ENCODE results near the gene CALCOCO2. TPM values are rescaled to one million over a fixed set of nuclear protein-coding genes. Genes with fewer than 3 reads are reported as not detected.
A peak's percentile ranks its signal among the peaks of the same experiment; 100 is the strongest.

The CALCOCO2 gene
- 100 to 1,000 TPM; 112 to 152 TPM for total RNA-seq

- Histone ChIP-seq H3K27ac (peak within 1 kb of the TSS; percentile 99 to 100), H3K9me3 (no peaks in the 10 kb centered on the region), H3K4me3 (peak within 1 kb of the TSS; percentile 97 to 99), H3K27me3 (no peaks in the 10 kb centered on the region), H3K36me3 (no peaks in the 10 kb centered on the region), H3K4me1 (peaks cover 0 to 46% of the 10 kb centered on the region in 2 donors)
- peak; percentile 97 for DNase-seq (ENCODE audit: low spot score)
- peak in 1 of 2 donors; percentile 11 for TF ChIP-seq CTCF (IDR thresholded peaks at IDR 0.05)
Observed at GRCh38 chr17:48830840-48831548, at the start of gene CALCOCO2. Gene CALCOCO2, plus strand, starts transcription at chr17:48831035. Its CDS starts 10,673 bp downstream, at chr17:48841708.

- no peak overlapping the region for H3K4me3 ChIP-seq
- H3K9me3 ChIP-seq: no peaks in the 10 kb centered on the region
- H3K36me3 ChIP-seq: no peaks in the 10 kb centered on the region
- no peaks in the 10 kb centered on the region for H3K27me3 ChIP-seq
- no peaks in the 10 kb centered on the region for H3K4me1 ChIP-seq
- TF ChIP-seq CTCF (IDR thresholded peaks at IDR 0.05): no peak
- DNase-seq (ENCODE audit: low spot score): no peak
- no peak overlapping the region for H3K27ac ChIP-seq
Observed at GRCh38 chr17:48787828-48788227, 43.0 kb upstream of the CALCOCO2 start.

- Histone ChIP-seq H3K9me3 (no peaks in the 10 kb centered on the region), H3K4me3 (no peak overlapping the region), H3K27ac (no peak overlapping the region), H3K27me3 (no peaks in the 10 kb centered on the region), H3K36me3 (no peaks in the 10 kb centered on the region), H3K4me1 (no peaks in the 10 kb centered on the region)
- no peak for TF ChIP-seq CTCF (IDR thresholded peaks at IDR 0.05)
- DNase-seq (ENCODE audit: low spot score): no peak
Observed at GRCh38 chr17:48790607-48791127, 40.2 kb upstream of the CALCOCO2 start.

GRCh38 chr17:48791128-48792032, 39.5 kb upstream of the CALCOCO2 start:
- no peaks in the 10 kb centered on the region for H3K27me3 ChIP-seq

More at GRCh38 chr17:48791128-48792032, 39.5 kb upstream of the CALCOCO2 start:
- Histone ChIP-seq H3K4me1 (no peaks in the 10 kb centered on the region), H3K4me3 (no peak overlapping the region), H3K27ac (no peak overlapping the region), H3K36me3 (no peaks in the 10 kb centered on the region), H3K9me3 (no peaks in the 10 kb centered on the region)
- peak; percentile 79 for DNase-seq (ENCODE audit: low spot score)
- TF ChIP-seq CTCF (IDR thresholded peaks at IDR 0.05): peak; percentile 67 to 76
